Activated CD4-positive, alpha-beta memory T cell treated with anti-CD3 and anti-CD28 coated beads for 36 hours (primary cell): ENCODE data around the gene RBMS3. TPM values are rescaled to one million over a fixed set of nuclear protein-coding genes. Genes with fewer than 3 reads are reported as not detected.

Experiments used
- CTCF ChIA-PET: fragments of 350-600 bp; sonication (Branson Sonifier 250); formaldehyde crosslinking; loops from one replicate; lab custom pipeline; 2021; ENCODE audit warnings: antibody characterized with exemption, inconsistent platforms; lab: Charles Lee
- POLR2A ChIA-PET: fragments of 350-600 bp; sonication (Branson Sonifier 250); formaldehyde crosslinking; loops from one replicate; lab custom pipeline; 2021; ENCODE audit warnings: antibody characterized with exemption; lab: Charles Lee
- DNase-seq: peaks from one replicate; pipeline ENCODE4 v3.0.0-alpha.2; 2020
- H3K27ac Mint-ChIP-seq: one replicate; pipeline ENCODE4 v1.8.0; 2021; ENCODE audit warnings: mixed read lengths
- H3K27me3 Mint-ChIP-seq: one replicate; pipeline ENCODE4 v1.8.0; 2021; ENCODE audit warnings: mixed read lengths
- H3K36me3 Mint-ChIP-seq: one replicate; pipeline ENCODE4 v1.8.0; 2021; ENCODE audit warnings: mixed read lengths
- H3K4me1 Mint-ChIP-seq: one replicate; pipeline ENCODE4 v1.8.0; 2021; ENCODE audit warnings: low read depth, mixed read lengths
- H3K4me3 Mint-ChIP-seq: one replicate; pipeline ENCODE4 v1.8.0; 2021; ENCODE audit warnings: mild to moderate bottlenecking, mixed read lengths
- H3K9me3 Mint-ChIP-seq: one replicate; pipeline ENCODE4 v1.8.0; 2021; ENCODE audit warnings: mixed read lengths
- intact Hi-C: fragments of 100-400 bp; cut with micrococcal nuclease; formaldehyde crosslinking; loops from one replicate; pipeline ENCODE4 v1.15.1; 2023
- total RNA-seq, 2 experiments: library from RNA; stranded (reverse); gene quantifications; one replicate each; pipeline ENCODE4 v1.2.3, GENCODE V29; 2021

RBMS3 gene
- total RNA-seq, 2 experiments from 2014 or later, result 1.6 TPM

DNA sequence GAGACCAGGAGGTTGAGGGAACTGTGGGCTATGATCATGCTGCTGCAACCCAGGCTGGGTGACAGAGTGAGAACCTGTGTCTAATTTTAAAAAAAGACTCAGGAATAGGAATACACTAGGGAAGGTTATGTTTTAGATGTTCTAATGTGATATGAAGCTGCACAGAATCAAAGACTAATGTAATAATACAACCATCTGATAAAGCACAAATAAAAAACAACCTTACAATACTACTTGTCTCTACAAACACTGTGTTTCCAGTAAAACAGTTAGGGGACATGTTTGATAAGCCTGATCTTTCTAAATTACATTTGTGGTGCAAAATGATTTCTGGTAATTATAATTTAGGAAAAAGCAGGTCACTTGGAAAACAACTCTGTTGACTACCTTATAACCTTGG lies 56.7 kb downstream of the RBMS3 start:
- H3K4me3 Mint-ChIP-seq, result no peak overlapping the region
- H3K9me3 Mint-ChIP-seq, result no peaks in the 10 kb centered on the region
- no peaks in the 10 kb centered on the region for H3K4me1 Mint-ChIP-seq
- ChIA-PET CTCF (no interaction called here), POLR2A (no interaction called here)
- DNase-seq, result no peak
- intact Hi-C loops, result no loop called here
- no peaks in the 10 kb centered on the region for H3K27me3 Mint-ChIP-seq
- H3K27ac Mint-ChIP-seq, result no peak overlapping the region
- H3K36me3 Mint-ChIP-seq, result no peaks in the 10 kb centered on the region

DNA sequence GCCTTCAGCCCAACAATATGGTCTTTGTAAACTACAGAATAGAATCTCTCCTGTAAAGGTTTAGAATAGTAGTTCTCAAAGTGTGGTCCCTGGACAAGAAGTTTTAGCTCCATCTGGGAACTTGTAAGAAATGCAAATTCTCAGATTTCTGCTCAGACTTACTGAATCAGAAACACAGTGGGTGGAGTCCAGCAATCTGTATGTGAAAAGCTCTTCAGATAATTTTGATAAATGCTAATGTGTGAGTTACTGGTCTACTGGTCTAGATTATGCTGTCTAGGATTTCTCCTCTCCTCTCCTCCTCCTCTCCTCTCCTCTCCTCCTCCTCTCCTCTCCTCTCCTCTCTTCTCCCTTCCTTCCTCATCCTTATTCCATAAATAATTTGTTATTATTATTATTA lies 57.5 kb downstream of the RBMS3 start:
- no peak for DNase-seq
- Mint-ChIP-seq H3K36me3 (no peaks in the 10 kb centered on the region), H3K27ac (no peak overlapping the region), H3K9me3 (no peaks in the 10 kb centered on the region), H3K4me3 (no peak overlapping the region), H3K4me1 (no peaks in the 10 kb centered on the region), H3K27me3 (no peaks in the 10 kb centered on the region)
- intact Hi-C loops, result no loop called here
- POLR2A ChIA-PET, result no interaction called here
- CTCF ChIA-PET, result no interaction called here

DNA sequence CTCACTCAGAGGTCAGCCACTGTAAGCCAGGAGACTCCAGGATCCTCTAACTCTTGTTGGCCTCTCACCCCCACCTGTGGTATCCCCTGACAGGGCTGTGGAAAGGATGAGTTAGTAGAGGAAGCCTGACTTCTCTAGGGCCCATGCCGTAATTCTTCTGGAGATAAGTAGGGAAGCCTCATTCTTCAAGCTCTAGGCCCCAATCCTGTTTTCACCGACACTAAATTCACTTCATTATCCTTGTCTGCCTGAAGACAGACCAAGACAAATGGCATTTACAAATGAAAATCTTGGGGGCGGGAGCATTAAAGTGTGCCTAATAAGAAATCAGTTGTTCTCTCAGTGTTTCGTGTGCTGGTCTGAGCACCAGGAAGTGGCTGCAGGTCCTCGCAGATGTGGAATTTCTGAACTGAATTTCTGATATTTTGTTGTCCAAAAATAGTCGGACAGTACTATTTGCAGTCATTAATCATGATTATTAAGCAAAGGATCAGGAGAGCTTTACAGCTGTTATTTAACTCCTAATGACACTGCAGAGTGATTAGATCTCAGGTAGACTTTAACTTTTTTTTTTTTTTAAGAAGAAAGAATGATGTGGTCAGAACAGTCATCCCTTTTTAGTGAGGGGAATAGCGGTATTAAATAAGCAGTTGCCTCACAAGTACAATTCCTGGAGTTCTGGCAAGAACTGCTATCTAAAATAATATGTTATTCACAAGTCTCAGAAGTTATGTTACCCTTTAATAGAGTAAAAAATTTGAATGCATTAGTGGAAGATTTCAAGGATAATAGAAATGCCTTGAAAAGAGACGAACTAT lies 58.4 kb downstream of the RBMS3 start:
- Mint-ChIP-seq H3K27ac (no peak overlapping the region), H3K4me1 (no peaks in the 10 kb centered on the region), H3K36me3 (no peaks in the 10 kb centered on the region), H3K4me3 (no peak overlapping the region), H3K27me3 (no peaks in the 10 kb centered on the region), H3K9me3 (no peaks in the 10 kb centered on the region)
- POLR2A ChIA-PET, result no interaction called here
- CTCF ChIA-PET, result no interaction called here
- DNase-seq, result no peak
- intact Hi-C loops, result no loop called here

DNA sequence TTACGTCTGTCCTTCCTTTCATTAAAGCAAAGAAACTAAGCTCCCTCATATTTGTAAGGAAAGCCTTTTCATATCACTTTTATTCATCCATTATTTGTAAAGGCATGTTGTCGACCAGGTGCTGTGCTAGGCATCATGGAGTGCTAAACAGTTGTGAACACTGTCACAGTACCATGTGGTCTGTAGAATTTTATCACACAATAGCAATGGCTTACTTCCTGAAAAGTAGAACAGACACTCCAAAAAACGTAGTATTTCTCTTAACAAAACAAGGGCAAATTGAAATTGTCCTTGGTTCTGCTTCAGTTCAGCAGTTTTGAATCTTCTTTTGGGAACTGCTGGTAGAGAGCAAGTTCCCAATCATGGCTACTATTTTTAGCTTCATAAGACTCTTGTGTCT lies 63.3 kb downstream of the RBMS3 start:
- H3K9me3 Mint-ChIP-seq, result no peaks in the 10 kb centered on the region
- H3K36me3 Mint-ChIP-seq, result no peaks in the 10 kb centered on the region
- H3K27me3 Mint-ChIP-seq, result no peaks in the 10 kb centered on the region
- ChIA-PET CTCF (interaction anchor here (0.6 kb wide), 1 partner anchor 11 kb away, joined by 4 read pairs; no protein-coding TSS in a partner anchor), POLR2A (no interaction called here)
- no peaks in the 10 kb centered on the region for H3K4me1 Mint-ChIP-seq
- intact Hi-C loops, result no loop called here
- no peak overlapping the region for H3K4me3 Mint-ChIP-seq
- H3K27ac Mint-ChIP-seq, result no peak overlapping the region
- no peak for DNase-seq

DNA sequence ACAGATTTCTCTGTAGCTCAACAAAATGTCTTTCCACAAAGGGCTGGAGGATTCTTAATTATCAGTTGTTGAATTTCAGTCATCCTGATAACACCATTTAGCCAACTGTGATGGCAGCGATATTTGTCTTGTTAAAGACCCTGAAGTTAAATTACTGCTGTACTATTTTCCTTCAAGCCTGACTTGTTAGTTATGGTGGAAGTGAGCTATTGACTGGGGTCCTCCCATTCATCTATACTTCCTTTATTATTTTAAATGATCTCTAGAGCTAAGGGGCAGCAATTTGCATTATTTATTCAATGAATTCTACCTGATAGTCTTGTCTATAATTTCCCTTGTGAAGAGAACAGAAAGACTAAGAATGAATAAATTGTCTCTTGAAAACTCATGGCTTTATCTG lies 64.1 kb downstream of the RBMS3 start:
- H3K27ac Mint-ChIP-seq, result no peak overlapping the region
- no peaks in the 10 kb centered on the region for H3K4me1 Mint-ChIP-seq
- CTCF ChIA-PET, result no interaction called here
- no peak for DNase-seq
- intact Hi-C loops, result no loop called here
- H3K27me3 Mint-ChIP-seq, result no peaks in the 10 kb centered on the region
- POLR2A ChIA-PET, result no interaction called here
- H3K36me3 Mint-ChIP-seq, result no peaks in the 10 kb centered on the region
- no peaks in the 10 kb centered on the region for H3K9me3 Mint-ChIP-seq
- H3K4me3 Mint-ChIP-seq, result no peak overlapping the region

DNA sequence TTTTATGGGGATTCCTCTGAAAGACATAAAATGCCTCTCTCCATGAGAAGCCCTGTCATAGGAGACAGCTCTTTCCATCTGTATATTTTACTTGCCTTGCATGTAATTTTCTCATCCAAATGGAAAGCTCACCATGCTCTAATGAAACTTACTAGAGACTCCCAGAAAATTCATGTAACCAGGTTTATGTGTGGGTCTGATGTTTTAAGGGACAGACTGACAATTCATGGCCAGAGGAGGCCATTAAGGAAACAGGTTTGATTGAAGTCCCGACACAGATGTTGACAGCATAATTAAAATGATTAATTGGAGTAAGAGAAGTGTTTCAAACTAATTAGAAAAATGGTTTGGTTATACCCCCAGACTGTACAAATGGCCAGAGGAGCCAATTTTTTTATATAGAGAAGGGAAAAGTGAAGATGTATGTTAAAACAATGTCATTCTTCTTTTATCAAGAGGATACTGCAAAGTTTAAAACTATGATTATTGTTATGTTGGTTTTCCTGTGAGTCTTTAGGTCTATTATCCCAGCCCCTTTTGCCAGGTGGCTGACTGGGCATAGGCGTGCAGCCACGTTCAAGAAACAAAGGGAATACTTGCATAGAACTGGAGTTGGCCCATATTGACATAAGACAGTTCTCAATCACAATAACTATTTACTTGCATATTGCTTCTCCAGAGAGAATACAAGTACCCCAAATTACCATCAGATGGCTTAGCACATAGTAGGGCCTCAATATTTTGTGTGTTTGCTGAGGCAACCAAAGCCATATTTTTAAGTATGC lies 64.8 kb downstream of the RBMS3 start:
- DNase-seq, result no peak
- H3K4me1 Mint-ChIP-seq, result no peaks in the 10 kb centered on the region
- POLR2A ChIA-PET, result no interaction called here
- H3K36me3 Mint-ChIP-seq, result no peaks in the 10 kb centered on the region
- H3K27me3 Mint-ChIP-seq, result no peaks in the 10 kb centered on the region
- intact Hi-C loops, result no loop called here
- no peaks in the 10 kb centered on the region for H3K9me3 Mint-ChIP-seq
- no peak overlapping the region for H3K4me3 Mint-ChIP-seq
- CTCF ChIA-PET, result no interaction called here
- H3K27ac Mint-ChIP-seq, result no peak overlapping the region

DNA sequence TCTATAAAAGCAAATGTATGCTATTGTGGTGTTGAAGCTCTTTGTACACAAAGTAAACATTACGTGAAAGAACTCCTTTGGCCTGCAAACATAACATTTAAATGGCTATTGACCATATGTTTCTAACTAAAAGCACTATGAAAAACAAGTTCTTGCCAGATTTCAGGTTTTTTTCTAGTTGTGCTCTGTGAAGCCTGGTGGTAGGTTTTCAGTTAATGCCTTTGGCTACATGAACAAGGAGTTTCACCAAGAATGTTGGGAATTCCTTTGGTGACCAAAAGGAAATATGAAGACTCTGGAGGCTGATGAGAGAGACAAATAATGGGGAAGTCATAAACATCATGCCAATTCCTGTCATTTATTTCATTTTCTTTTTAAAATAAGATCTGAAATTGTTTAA lies 66.0 kb downstream of the RBMS3 start:
- H3K4me3 Mint-ChIP-seq, result no peak overlapping the region
- ChIA-PET POLR2A (no interaction called here), CTCF (no interaction called here)
- no peaks in the 10 kb centered on the region for H3K9me3 Mint-ChIP-seq
- no peak overlapping the region for H3K27ac Mint-ChIP-seq
- no peak for DNase-seq
- H3K36me3 Mint-ChIP-seq, result no peaks in the 10 kb centered on the region
- no peaks in the 10 kb centered on the region for H3K27me3 Mint-ChIP-seq
- intact Hi-C loops, result no loop called here
- H3K4me1 Mint-ChIP-seq, result no peaks in the 10 kb centered on the region

DNA sequence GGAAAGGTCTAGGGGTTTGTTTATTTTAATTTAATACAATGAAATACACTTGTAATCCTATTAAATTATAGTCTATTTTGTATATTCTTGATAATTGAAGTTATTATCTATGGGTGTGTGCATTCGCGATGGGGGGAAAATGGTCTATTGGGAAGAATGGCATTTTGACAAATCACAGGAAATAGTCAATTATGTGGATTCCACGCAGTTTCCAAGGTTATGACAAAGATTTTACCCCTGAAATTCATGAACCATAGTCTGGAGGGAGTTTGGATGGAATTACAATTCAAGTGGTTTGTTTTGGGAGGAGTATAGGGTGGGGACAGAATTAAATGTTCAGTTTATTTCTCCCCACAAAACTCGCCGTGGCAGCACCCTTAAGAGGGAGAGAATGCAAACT lies 66.5 kb downstream of the RBMS3 start:
- no peak overlapping the region for H3K27ac Mint-ChIP-seq
- intact Hi-C loops, result no loop called here
- H3K4me1 Mint-ChIP-seq, result no peaks in the 10 kb centered on the region
- H3K9me3 Mint-ChIP-seq, result no peaks in the 10 kb centered on the region
- H3K36me3 Mint-ChIP-seq, result no peaks in the 10 kb centered on the region
- H3K4me3 Mint-ChIP-seq, result no peak overlapping the region
- DNase-seq, result no peak
- CTCF ChIA-PET, result no interaction called here
- POLR2A ChIA-PET, result no interaction called here
- H3K27me3 Mint-ChIP-seq, result no peaks in the 10 kb centered on the region

DNA sequence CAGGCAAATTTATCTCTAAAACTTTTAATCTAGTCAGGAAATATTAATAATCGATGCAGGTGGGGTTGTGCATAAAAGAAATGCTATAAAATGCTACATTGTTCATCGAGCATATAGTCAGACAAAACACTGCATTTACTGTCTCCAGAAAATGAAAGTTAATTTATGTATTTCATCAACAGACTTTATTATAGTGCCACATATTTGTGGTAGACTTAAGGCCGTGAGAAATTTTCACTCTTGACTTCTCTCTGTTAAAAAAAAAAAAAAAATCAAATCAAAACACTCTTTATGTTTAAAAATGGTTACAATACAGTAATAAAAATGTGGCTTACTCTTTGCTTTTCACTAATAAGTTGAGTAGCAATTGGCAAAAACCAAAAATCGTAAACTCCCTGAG lies 67.4 kb downstream of the RBMS3 start:
- POLR2A ChIA-PET, result no interaction called here
- H3K4me3 Mint-ChIP-seq, result no peak overlapping the region
- H3K4me1 Mint-ChIP-seq, result no peaks in the 10 kb centered on the region
- no peaks in the 10 kb centered on the region for H3K36me3 Mint-ChIP-seq
- DNase-seq, result no peak
- no peak overlapping the region for H3K27ac Mint-ChIP-seq
- no peaks in the 10 kb centered on the region for H3K9me3 Mint-ChIP-seq
- CTCF ChIA-PET, result no interaction called here
- no peaks in the 10 kb centered on the region for H3K27me3 Mint-ChIP-seq
- intact Hi-C loops, result no loop called here

DNA sequence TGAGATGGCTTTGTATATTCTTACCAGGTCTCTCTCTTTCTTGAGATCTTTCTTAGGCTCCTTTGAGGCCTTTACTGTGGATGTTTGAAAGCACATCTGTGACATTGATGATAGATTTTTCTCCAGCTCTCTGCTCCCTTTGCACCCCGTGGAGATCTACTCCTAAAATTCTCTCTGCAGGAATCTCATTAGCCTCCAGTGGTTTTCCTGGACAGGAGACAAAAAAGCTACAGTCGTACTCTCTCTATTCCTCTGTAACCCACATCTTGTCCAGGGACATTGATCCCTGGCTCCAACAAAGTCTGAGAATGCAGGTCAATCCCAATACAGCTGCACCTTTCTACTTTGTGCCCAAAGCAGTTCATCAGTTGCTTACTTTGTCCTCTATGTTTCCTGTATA lies 68.2 kb downstream of the RBMS3 start:
- Mint-ChIP-seq H3K4me1 (no peaks in the 10 kb centered on the region), H3K27me3 (no peaks in the 10 kb centered on the region), H3K36me3 (no peaks in the 10 kb centered on the region), H3K9me3 (no peaks in the 10 kb centered on the region), H3K4me3 (no peak overlapping the region), H3K27ac (no peak overlapping the region)
- intact Hi-C loops, result no loop called here
- ChIA-PET POLR2A (no interaction called here), CTCF (no interaction called here)
- no peak for DNase-seq

DNA sequence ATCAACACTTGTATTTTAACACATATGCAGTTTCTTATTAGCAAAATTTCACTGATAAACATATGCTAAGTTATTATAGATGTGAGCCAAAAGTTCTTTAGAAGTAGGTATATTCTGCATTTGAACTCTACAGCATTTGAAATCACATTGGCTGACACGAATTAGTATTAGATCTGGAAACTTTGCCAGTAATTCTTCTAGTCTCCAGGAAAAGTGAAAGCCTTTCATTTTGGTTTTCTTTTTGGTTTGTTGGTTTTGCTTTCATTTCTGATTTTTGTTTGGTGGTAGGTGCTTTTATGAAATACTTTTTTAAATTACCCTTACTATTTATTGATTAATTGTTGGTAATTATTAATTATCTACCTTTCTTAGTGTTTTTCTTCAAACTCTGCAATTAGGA lies 72.9 kb downstream of the RBMS3 start:
- CTCF ChIA-PET, result no interaction called here
- H3K27me3 Mint-ChIP-seq, result no peaks in the 10 kb centered on the region
- POLR2A ChIA-PET, result no interaction called here
- DNase-seq, result no peak
- no peaks in the 10 kb centered on the region for H3K9me3 Mint-ChIP-seq
- no peaks in the 10 kb centered on the region for H3K36me3 Mint-ChIP-seq
- H3K27ac Mint-ChIP-seq, result no peak overlapping the region
- intact Hi-C loops, result no loop called here
- H3K4me1 Mint-ChIP-seq, result no peaks in the 10 kb centered on the region
- H3K4me3 Mint-ChIP-seq, result no peak overlapping the region

DNA sequence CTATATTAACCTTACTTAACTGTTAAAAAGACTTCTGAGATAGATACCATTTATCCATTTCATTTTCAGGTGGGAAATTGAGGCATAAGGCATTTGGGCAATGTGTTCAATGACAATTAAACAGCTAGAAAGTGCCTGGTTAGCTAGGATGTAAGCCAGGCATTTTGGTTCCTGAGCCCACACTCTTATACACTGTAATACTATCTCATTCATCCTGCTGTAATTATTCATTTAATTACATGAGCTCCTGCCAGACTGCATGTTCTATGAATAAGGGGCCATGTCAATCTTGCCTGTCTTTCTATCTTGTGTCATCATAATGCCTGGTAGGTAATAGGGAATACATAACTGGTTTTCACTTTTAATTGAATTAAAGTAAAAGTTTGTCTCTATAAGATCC lies 74.0 kb downstream of the RBMS3 start:
- Mint-ChIP-seq H3K9me3 (no peaks in the 10 kb centered on the region), H3K36me3 (no peaks in the 10 kb centered on the region), H3K4me1 (no peaks in the 10 kb centered on the region), H3K27ac (no peak overlapping the region), H3K4me3 (no peak overlapping the region), H3K27me3 (no peaks in the 10 kb centered on the region)
- intact Hi-C loops, result no loop called here
- CTCF ChIA-PET, result no interaction called here
- DNase-seq, result no peak
- POLR2A ChIA-PET, result no interaction called here

DNA sequence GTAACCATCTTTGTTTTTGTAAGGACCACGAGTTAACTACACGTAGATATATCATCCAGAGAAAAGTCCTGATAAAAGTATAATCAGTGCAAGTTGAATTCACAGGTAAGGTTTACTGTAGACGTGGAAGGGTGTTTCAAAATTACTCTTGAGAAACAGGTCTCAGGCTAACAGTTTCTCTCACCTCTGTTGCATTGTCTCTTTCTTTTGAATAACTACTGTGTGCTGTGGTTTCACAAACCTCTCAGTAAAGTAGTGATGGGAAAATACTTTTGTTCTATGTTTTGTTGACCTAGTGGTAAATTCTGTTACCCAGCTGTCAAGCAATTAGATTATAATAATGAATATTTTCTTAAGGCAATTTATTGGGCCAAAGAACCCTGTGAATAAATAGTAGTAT lies 75.2 kb downstream of the RBMS3 start:
- H3K4me1 Mint-ChIP-seq, result no peaks in the 10 kb centered on the region
- ChIA-PET CTCF (no interaction called here), POLR2A (no interaction called here)
- no peak overlapping the region for H3K4me3 Mint-ChIP-seq
- DNase-seq, result no peak
- no peaks in the 10 kb centered on the region for H3K36me3 Mint-ChIP-seq
- H3K27ac Mint-ChIP-seq, result no peak overlapping the region
- intact Hi-C loops, result no loop called here
- H3K27me3 Mint-ChIP-seq, result no peaks in the 10 kb centered on the region
- no peaks in the 10 kb centered on the region for H3K9me3 Mint-ChIP-seq
